HCT116 (cell line): ENCODE measurements around the gene SLC47A1. TPM values are rescaled to one million over a fixed set of nuclear protein-coding genes. Genes with fewer than 3 reads are reported as not detected.

Experiments
- ATAC-seq: fragments of 200-7000 bp; cut with Tn5 transposase; 2 replicates; pipeline ENCODE4 v1.9.1; 2020; ENCODE audit warnings: mild to moderate bottlenecking, moderate library complexity
- BruUV-seq: library from RNA; stranded (reverse); fragments of 400-500 nt; replicated peaks from 2 replicates; lab custom pipeline; 2021; lab: Mats Ljungman, UMichigan
- CTCF ChIA-PET: fragments of 300-600 bp; sonication (Branson Sonifier 250); formaldehyde crosslinking; loops from one replicate; lab custom pipeline; 2021; ENCODE audit warnings: antibody characterized with exemption; lab: Charles Lee
- POLR2A ChIA-PET: fragments of 300-600, 350-600 bp; sonication (Branson Sonifier 250); formaldehyde crosslinking; loops from one replicate; lab custom pipeline; 2021; ENCODE audit warnings: antibody characterized with exemption; lab: Charles Lee
- RAD21 ChIA-PET, 2 experiments: fragments of 300-600 bp; sonication (Branson Sonifier 250); formaldehyde crosslinking; loops; one replicate each; lab custom pipeline; 2023; ENCODE audit warnings: low total read pairs in 2 of 2; ENCODE audit not compliant: uncharacterized antibody in 2 of 2, unreplicated experiment in 2 of 2, low non-redundant PET in 1 of 2; lab: Charles Lee
- DNase-seq: peaks from one replicate; pipeline ENCODE4 v3.0.0-alpha.2; 2010; ENCODE audit warnings: low read depth, low spot score
- H2AFZ ChIP-seq: fragments of 200-600 bp; shearing (Covaris generic), sonication (generic); 2 replicates; pipeline ENCODE4 v1.6.1; 2017; ENCODE audit warnings: low read depth, mixed run types, mixed read lengths, antibody characterized with exemption, low read length; ENCODE audit not compliant: poor library complexity, severe bottlenecking
- H3K27ac ChIP-seq: 2 replicates; pipeline ENCODE4 v1.5.1; 2012; ENCODE audit warnings: low read depth, low read length
- H3K27me3 ChIP-seq: fragments of 200-600 bp; sonication (generic); 2 replicates; pipeline ENCODE4 v1.6.1; 2016; ENCODE audit warnings: mixed run types, low read length, mixed read lengths; ENCODE audit not compliant: insufficient read depth
- H3K36me3 ChIP-seq, 2 experiments: fragments of 200-500 bp in 1 of 2; fragments of 200-600 bp in 1 of 2; sonication (Bioruptor generic) in 1 of 2; sonication (generic) in 1 of 2; 2 replicates each; pipeline versions ENCODE4 v1.5.1 to v1.6.1; 2014 to 2016; ENCODE audit warnings: low read length in 2 of 2, inconsistent platforms in 1 of 2, mixed read lengths in 1 of 2, mixed run types in 1 of 2; ENCODE audit not compliant: insufficient read depth in 2 of 2, control insufficient read depth in 1 of 2
- H3K4me1 ChIP-seq, 2 experiments: fragments of 200-600 bp in 1 of 2; sonication (generic) in 1 of 2; 2 replicates each; pipeline versions ENCODE4 v1.5.1 to v1.6.1; 2012 to 2017; ENCODE audit warnings: low read length in 2 of 2, inconsistent platforms in 1 of 2, mild to moderate bottlenecking in 1 of 2, mixed read lengths in 1 of 2, mixed run types in 1 of 2, moderate library complexity in 1 of 2; ENCODE audit not compliant: insufficient read depth in 2 of 2, control insufficient read depth in 1 of 2
- H3K4me2 ChIP-seq: fragments of 200-600 bp; sonication (generic); 2 replicates; pipeline ENCODE4 v1.6.1; 2017; ENCODE audit warnings: mixed run types, low read length, mixed read lengths
- H3K4me3 ChIP-seq, 2 experiments: fragments of 200-600 bp in 1 of 2; sonication (generic) in 1 of 2; replicated peaks in 1 of 2; 2 replicates each; pipeline ENCODE4 v1.5.1; 2011 to 2016; ENCODE audit warnings: low read length in 2 of 2, control low read depth in 1 of 2, low read depth in 1 of 2, mild to moderate bottlenecking in 1 of 2, mixed read lengths in 1 of 2, mixed run types in 1 of 2
- H3K79me2 ChIP-seq: fragments of 200-600 bp; sonication (generic); 2 replicates; pipeline ENCODE4 v1.6.1; 2017; ENCODE audit warnings: mild to moderate bottlenecking, mixed run types, low read length, moderate library complexity, mixed read lengths; ENCODE audit not compliant: insufficient read depth
- H3K9ac ChIP-seq: fragments of 200-600 bp; sonication (generic); 2 replicates; pipeline ENCODE4 v1.6.1; 2016; ENCODE audit warnings: low read length, mixed read lengths
- H3K9me2 ChIP-seq: fragments of 200-600 bp; sonication (generic), shearing (Covaris generic); 2 replicates; pipeline ENCODE4 v1.6.1; 2017; ENCODE audit warnings: mixed run types, mild to moderate bottlenecking, moderate library complexity; ENCODE audit not compliant: insufficient read depth
- H3K9me3 ChIP-seq, 2 experiments: fragments of 200-500 bp in 1 of 2; fragments of 200-600 bp in 1 of 2; sonication (Bioruptor generic) in 1 of 2; sonication (generic) in 1 of 2; 2 replicates each; pipeline ENCODE4 v1.6.1; 2014 to 2017; ENCODE audit warnings: low read length in 2 of 2, mixed read lengths in 2 of 2, inconsistent platforms in 1 of 2, low read depth in 1 of 2, mild to moderate bottlenecking in 1 of 2, mixed run types in 1 of 2, moderate library complexity in 1 of 2; ENCODE audit not compliant: control insufficient read depth in 1 of 2, insufficient read depth in 1 of 2
- H4K20me1 ChIP-seq: fragments of 200-600 bp; sonication (generic), shearing (Covaris generic); 2 replicates; pipeline ENCODE4 v1.6.1; 2017; ENCODE audit warnings: mixed run types, mild to moderate bottlenecking, moderate library complexity; ENCODE audit not compliant: insufficient read depth
- CBX3 ChIP-seq: IDR thresholded peaks from 2 replicates; pipeline ENCODE4 v1.6.1; 2012; ENCODE audit warnings: low read depth
- CEBPB ChIP-seq: IDR thresholded peaks from 2 replicates; pipeline ENCODE4 v1.6.1; 2012; ENCODE audit warnings: low read depth
- EZH2phosphoT487 ChIP-seq: fragments of 200-600 bp; IDR thresholded peaks from 2 replicates; pipeline ENCODE4 v1.6.1; 2018; ENCODE audit warnings: antibody characterized with exemption, borderline replicate concordance
- POLR2A ChIP-seq: IDR thresholded peaks from 2 replicates; pipeline ENCODE4 v1.7.0; 2011; ENCODE audit warnings: borderline replicate concordance; ENCODE audit not compliant: insufficient read depth, insufficient read length; ENCODE audit errors: extremely low read depth
- POLR2AphosphoS5 ChIP-seq: IDR thresholded peaks from 2 replicates; pipeline ENCODE4 v1.6.1; 2011; ENCODE audit warnings: mild to moderate bottlenecking, low read depth, low read length, moderate library complexity
- SIN3A ChIP-seq: IDR thresholded peaks from 2 replicates; pipeline ENCODE4 v1.6.1; 2012; ENCODE audit warnings: low read depth
- SP1 ChIP-seq: IDR thresholded peaks from 2 replicates; pipeline ENCODE4 v1.6.1; 2012; ENCODE audit warnings: low read depth
- TCF7L2 ChIP-seq: IDR thresholded peaks from 2 replicates; pipeline ENCODE4 v1.7.0; 2011; ENCODE audit warnings: borderline replicate concordance, inconsistent platforms; ENCODE audit not compliant: insufficient read depth, insufficient read length; ENCODE audit errors: extremely low read depth
- YY1 ChIP-seq: IDR thresholded peaks from 2 replicates; pipeline ENCODE4 v1.6.1; 2011; ENCODE audit warnings: low read length, low read depth, moderate library complexity, mild to moderate bottlenecking; ENCODE audit not compliant: insufficient replicate concordance; ENCODE audit errors: extremely low read depth
- ZFX ChIP-seq: fragments of 450-650 bp; IDR thresholded peaks from 2 replicates; pipeline ENCODE4 v1.6.1; 2017
- ZNF274 ChIP-seq: fragments of 200-500 bp; sonication (Bioruptor generic); IDR thresholded peaks from 2 replicates; pipeline ENCODE4 v1.6.1; 2014; ENCODE audit warnings: mild to moderate bottlenecking, low read depth, low read length, inconsistent platforms
- intact Hi-C: fragments of 100-400 bp; cut with micrococcal nuclease; formaldehyde crosslinking; loops from 2 replicates; pipeline ENCODE4 v1.10.0; 2022
- total RNA-seq: library from RNA; stranded (reverse); gene quantifications from one replicate; pipeline ENCODE4 v1.2.1, GENCODE V29; 2021; ENCODE audit not compliant: unreplicated experiment
- TF ChIP-seq, protein P1 (sequence below): IDR thresholded peaks from 2 replicates; pipeline ENCODE4 v1.6.1; 2012
- TF ChIP-seq, protein P2 (sequence below): IDR thresholded peaks from 2 replicates; pipeline ENCODE4 v1.6.1; 2012
- TF ChIP-seq, protein P3 (sequence below): IDR thresholded peaks from 2 replicates; pipeline ENCODE4 v1.6.1; 2012; ENCODE audit warnings: low read depth
- TF ChIP-seq, protein P4 (sequence below), 3 experiments: fragments of 200-600 bp in 1 of 3; sonication (generic) in 1 of 3; IDR thresholded peaks in 2 of 3; conservative IDR thresholded peaks in 1 of 3; 2 replicates each; pipeline ENCODE4 v1.5.1; 2012 to 2017; ENCODE audit warnings: low read depth in 2 of 3, low read length in 2 of 3, antibody characterized with exemption in 1 of 3, borderline replicate concordance in 1 of 3, control low read depth in 1 of 3, mild to moderate bottlenecking in 1 of 3, mixed read lengths in 1 of 3, mixed run types in 1 of 3, moderate library complexity in 1 of 3; ENCODE audit not compliant: insufficient read depth in 1 of 3

The SLC47A1 gene
- total RNA-seq, 1 experiment from 2014 or later: 0.17 TPM

DNA sequence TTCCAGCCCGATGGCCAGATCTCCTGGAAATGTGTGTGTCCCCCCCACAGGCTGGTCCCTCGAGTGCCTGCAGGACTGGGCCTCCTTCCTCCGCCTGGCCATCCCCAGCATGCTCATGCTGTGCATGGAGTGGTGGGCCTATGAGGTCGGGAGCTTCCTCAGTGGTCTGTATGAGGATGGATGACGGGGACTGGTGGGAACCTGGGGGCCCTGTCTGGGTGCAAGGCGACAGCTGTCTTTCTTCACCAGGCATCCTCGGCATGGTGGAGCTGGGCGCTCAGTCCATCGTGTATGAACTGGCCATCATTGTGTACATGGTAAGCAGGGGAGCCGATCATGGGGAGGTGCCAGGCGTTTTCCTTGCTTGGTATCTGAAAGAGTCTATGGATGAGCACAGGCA, 22.1 kb downstream of the SLC47A1 start (continued):
- no peak for TF ChIP-seq CBX3
- no peak for TF ChIP-seq POLR2A
- no peak for TF ChIP-seq SIN3A

DNA sequence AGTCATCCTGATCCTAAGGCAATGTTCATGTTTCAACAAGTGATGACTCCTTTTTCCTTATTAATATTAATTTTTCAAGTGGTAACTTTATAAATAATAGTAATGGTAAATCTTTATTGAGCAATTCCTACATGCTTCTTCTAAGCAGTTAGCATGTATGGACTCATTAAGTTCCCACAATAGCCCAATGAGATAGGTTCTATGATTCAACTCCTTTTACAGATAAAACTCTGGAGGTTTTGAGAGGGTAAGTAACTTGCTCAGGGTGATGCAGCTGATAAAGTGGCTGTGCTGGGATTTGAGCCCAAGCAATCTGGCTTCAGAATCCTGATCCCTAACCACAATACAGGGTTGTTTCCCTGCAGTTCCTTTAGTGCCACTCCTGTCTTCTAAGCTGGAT, 25.3 kb downstream of the SLC47A1 start:
- no peaks in the 10 kb centered on the region for H4K20me1 ChIP-seq
- intact Hi-C loops: no loop called here
- no peak overlapping the region for H3K27ac ChIP-seq
- H2AFZ ChIP-seq: no peak overlapping the region
- no peak for ATAC-seq
- H3K4me1 ChIP-seq: no peaks in the 10 kb centered on the region
- TF ChIP-seq ZFX (no peak), ZNF274 (no peak), CBX3 (no peak), YY1 (no peak), POLR2AphosphoS5 (no peak), TCF7L2 (no peak), SP1 (no peak), CEBPB (no peak), EZH2phosphoT487 (no peak)
- TF ChIP-seq, protein P1, sequence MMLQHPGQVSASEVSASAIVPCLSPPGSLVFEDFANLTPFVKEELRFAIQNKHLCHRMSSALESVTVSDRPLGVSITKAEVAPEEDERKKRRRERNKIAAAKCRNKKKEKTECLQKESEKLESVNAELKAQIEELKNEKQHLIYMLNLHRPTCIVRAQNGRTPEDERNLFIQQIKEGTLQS: no peak
- TF ChIP-seq, protein P2, sequence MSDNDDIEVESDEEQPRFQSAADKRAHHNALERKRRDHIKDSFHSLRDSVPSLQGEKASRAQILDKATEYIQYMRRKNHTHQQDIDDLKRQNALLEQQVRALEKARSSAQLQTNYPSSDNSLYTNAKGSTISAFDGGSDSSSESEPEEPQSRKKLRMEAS: no peak
- TF ChIP-seq, protein P3, sequence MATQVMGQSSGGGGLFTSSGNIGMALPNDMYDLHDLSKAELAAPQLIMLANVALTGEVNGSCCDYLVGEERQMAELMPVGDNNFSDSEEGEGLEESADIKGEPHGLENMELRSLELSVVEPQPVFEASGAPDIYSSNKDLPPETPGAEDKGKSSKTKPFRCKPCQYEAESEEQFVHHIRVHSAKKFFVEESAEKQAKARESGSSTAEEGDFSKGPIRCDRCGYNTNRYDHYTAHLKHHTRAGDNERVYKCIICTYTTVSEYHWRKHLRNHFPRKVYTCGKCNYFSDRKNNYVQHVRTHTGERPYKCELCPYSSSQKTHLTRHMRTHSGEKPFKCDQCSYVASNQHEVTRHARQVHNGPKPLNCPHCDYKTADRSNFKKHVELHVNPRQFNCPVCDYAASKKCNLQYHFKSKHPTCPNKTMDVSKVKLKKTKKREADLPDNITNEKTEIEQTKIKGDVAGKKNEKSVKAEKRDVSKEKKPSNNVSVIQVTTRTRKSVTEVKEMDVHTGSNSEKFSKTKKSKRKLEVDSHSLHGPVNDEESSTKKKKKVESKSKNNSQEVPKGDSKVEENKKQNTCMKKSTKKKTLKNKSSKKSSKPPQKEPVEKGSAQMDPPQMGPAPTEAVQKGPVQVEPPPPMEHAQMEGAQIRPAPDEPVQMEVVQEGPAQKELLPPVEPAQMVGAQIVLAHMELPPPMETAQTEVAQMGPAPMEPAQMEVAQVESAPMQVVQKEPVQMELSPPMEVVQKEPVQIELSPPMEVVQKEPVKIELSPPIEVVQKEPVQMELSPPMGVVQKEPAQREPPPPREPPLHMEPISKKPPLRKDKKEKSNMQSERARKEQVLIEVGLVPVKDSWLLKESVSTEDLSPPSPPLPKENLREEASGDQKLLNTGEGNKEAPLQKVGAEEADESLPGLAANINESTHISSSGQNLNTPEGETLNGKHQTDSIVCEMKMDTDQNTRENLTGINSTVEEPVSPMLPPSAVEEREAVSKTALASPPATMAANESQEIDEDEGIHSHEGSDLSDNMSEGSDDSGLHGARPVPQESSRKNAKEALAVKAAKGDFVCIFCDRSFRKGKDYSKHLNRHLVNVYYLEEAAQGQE: no peak
- TF ChIP-seq, protein P4, sequence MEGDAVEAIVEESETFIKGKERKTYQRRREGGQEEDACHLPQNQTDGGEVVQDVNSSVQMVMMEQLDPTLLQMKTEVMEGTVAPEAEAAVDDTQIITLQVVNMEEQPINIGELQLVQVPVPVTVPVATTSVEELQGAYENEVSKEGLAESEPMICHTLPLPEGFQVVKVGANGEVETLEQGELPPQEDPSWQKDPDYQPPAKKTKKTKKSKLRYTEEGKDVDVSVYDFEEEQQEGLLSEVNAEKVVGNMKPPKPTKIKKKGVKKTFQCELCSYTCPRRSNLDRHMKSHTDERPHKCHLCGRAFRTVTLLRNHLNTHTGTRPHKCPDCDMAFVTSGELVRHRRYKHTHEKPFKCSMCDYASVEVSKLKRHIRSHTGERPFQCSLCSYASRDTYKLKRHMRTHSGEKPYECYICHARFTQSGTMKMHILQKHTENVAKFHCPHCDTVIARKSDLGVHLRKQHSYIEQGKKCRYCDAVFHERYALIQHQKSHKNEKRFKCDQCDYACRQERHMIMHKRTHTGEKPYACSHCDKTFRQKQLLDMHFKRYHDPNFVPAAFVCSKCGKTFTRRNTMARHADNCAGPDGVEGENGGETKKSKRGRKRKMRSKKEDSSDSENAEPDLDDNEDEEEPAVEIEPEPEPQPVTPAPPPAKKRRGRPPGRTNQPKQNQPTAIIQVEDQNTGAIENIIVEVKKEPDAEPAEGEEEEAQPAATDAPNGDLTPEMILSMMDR (IDR thresholded peaks at IDR 0.05 in 2 of 3, conservative IDR thresholded peaks at IDR 0.05 in 1 of 3; ENCODE audit: borderline replicate concordance in 1 of 3, insufficient read depth in 1 of 3, low read depth in 2 of 3, low read length in 2 of 3): no peak
- TF ChIP-seq, all 23 proteins: peak for 0
- Histone ChIP-seq H3K9me3 (no peaks in the 10 kb centered on the region), H3K4me3 (no peak overlapping the region), H3K27me3 (no peaks in the 10 kb centered on the region), H3K9me2 (no peaks in the 10 kb centered on the region), H3K36me3 (no peaks in the 10 kb centered on the region), H3K4me2 (no peak overlapping the region), H3K79me2 (no peaks in the 10 kb centered on the region), H3K9ac (no peak overlapping the region)
- RAD21 ChIA-PET: no interaction called here
- BruUV-seq: no TSS peak
- POLR2A ChIA-PET: no interaction called here
- CTCF ChIA-PET: no interaction called here
- no peak for DNase-seq
